GM18508 (cell line): ENCODE results near the gene OR1E1.
"Not testable (repeated sequence)": the region's sequence is repeated elsewhere in the genome, so short reads cannot be mapped to it uniquely, and the experiment has no call there.

Source experiments
- ATAC-seq: cut with Tn5 transposase; IDR thresholded peaks from one replicate; pipeline ENCODE4 v1.9.1; 2021; ENCODE audit warnings: moderate number of reproducible peaks; ENCODE audit not compliant: insufficient read depth, unreplicated experiment

The OR1E1 gene, protein sequence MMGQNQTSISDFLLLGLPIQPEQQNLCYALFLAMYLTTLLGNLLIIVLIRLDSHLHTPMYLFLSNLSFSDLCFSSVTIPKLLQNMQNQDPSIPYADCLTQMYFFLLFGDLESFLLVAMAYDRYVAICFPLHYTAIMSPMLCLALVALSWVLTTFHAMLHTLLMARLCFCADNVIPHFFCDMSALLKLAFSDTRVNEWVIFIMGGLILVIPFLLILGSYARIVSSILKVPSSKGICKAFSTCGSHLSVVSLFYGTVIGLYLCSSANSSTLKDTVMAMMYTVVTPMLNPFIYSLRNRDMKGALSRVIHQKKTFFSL

DNA sequence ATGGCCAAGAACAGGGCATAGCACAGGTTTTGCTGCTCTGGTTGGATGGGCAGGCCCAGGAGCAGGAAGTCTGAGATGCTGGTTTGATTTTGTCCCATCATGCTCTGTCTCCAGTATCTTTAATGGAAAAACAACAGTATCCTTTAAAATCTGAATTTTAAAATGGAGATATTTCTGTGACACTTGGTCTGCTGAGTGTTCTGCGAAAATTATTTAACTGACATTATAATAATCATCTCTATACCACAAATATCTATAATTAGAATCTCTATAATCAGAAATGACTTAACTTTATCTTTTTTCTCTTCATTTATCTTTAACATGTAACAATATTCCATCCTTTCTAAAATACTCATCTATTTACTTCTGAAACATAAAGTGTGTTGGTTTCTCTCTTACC, at the start of gene OR1E1:
TSS of gene OR1E1 (minus strand) at position 101 of the 400 bp plus-strand sequence. CDS start at position 101, 0 bp downstream.
- ATAC-seq: no peak

DNA sequence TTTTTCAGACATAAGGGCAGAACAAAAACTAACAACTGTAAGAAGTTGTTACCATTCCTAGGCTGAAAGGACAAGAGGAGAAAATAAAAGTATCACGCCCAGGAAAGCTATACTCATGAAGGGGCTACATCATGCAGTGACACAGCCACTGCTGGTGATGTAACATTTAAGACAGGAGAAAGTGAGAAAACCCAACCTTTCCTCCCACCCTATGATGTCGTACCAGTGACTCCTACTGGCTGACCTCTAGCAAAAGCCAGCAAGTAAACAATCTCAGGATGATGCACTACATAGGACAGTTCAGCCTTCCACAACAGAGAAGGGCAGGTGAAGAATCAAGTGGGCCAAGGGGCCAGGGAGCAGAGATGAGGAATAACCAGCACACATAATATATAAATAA, 49.4 kb upstream of the OR1E1 start:
- ATAC-seq: no peak

DNA sequence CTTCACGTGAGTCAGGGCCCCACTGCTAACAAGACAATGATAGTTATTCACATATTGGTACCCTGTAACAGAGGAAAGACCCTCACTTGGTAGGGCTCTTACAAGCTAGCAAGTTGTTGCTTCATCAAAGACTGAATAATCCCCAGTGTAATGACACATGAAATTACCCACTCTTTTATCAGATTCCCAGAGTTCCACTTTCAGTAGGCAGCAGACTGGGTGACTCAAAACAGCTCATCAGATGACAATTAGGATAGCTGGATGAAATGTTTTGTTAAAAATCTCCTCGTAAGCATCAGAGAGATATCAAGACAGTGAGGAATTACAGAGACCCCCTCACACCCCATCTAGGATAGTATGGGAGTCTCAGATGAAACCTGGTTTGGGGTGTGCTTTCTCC, 42.2 kb upstream of the OR1E1 start:
- no peak for ATAC-seq

DNA sequence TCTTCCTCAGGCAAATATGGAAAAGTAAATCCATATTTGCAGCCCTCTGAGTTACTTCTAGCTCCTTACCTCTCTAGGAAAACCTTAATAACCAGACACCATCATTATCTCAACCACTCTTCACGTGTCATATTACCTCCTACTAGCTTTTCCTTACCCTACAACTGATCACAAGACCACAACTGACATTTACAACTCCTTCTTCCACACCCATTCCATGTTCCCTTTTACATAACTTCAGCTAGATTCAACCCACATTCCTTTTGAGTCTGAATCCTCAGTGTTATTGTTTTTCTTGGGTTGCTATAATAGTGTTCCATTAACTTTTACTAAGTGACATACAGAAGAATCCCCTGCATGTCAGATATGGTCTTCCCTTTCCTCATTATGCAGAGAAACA, 40.2 kb upstream of the OR1E1 start:
- no peak for ATAC-seq

DNA sequence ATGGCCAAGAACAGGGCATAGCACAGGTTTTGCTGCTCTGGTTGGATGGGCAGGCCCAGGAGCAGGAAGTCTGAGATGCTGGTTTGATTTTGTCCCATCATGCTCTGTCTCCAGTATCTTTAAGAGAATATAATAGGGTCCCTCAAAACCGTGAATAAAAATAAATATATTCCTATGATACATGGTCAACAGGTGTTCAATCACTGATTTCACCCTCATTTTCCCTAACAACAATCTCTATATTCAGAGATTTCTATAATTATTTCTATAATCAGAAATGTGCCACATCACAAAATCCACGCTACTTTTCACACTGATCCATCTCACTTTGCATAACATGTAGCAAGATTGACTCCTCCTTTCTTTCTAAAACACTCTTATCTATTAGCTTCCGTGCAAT, 35.5 kb upstream of the OR1E1 start, which contains the start of gene OR1E2:
TSS of gene OR1E2 (minus strand) at position 101 of the 400 bp plus-strand sequence. CDS start at position 101, 0 bp downstream.
- no peak for ATAC-seq

DNA sequence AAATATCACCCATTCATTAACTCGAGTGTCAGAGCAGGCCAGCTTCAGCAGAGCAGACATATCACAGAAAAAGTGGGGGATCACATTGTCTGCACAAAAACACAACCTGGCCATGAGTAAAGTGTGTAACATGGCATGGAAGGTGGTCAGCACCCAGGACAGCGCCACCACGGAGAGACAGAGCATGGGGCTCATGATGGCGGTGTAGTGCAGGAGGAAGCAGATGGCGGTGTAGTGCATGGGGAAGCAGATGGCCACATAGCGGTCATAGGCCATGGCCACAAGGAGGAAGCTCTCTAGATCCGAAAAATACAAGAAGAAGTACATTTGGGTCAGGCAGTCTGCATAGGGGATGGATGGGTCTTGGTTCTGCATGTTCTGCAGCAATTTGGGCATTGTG, 35.0 kb upstream of the OR1E1 start:
- not testable (repeated sequence) for ATAC-seq

DNA sequence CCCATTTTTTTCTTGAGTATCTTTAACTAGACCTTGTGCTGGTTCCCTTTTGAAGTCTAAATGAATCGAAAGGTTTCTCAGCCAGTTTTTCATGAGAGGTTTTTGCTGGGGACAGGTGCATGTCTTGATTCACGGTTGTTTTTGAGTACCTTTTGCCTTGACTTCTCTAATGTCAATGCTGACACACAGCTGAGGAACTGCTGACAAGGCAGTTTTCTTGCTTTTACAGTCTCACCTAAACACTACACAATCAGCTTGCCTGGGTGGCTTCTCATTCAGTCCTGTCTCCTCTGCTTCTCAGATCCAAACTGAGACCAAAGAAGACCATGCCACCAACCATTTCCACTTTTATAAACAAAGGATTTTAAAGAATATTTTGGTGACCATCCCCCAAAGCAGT, 20.0 kb upstream of the OR1E1 start:
- no peak for ATAC-seq

DNA sequence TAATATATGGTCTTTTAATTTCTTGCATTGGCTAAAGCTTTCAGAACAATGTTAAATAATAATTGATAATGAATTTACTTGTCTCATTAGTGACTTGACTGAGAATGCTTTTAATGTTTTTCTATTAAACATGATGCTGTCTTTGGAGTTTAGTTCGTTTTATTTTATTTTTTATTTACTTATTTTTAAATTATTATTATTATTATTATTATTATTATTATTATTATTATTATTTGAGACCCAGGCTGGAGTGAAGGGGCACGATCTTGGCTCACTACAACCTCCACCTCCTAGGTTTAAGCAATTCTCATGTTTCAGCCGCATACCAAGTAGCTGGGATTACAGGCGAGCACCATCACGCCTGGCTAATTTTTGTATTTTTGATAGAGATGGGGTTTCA, 17.4 kb upstream of the OR1E1 start:
- no peak for ATAC-seq

DNA sequence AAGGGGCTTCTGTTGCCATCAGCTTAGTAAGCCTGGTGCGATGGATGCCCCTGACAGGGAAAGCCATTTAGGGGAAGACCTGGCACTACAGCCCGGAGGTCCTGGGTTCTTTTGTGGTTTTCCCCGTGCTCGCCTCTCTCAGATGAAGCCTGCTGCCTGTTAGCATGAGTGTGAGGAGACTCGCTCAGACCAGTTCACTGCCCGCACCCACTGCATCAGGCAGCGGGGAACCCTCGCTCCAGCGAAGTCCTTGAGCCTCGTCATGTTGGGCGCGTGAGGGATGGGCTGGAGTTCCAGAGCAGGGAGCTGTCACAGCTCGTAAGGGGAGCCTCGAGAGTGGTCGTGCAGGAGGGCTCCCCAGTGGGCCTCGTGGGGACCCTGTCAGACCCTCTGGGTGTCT, 14.0 kb upstream of the OR1E1 start:
- ATAC-seq: not testable (repeated sequence)

DNA sequence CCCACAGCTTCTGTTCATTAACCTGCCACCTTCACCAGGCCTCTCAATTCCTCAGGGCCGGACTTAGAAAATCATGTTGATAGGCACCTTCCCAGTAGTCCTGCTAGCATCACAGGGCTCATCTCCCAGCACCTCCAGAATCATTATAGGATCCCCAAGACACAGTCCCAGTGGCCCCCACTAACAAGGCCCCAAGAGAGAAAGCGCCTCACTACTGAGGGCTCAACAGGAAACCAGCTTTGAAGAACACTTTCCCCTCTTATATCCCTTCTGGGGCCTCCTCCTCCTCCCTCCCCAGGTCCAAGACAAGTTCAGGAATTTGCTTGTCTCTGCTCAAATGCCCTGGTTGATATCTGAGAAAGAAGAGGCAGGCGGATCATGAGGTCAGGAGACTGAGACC, 12.9 kb upstream of the OR1E1 start, which contains the start of gene OR3A3:
TSS of gene OR3A3 (plus strand) at position 301 of the 400 bp plus-strand sequence.
- no peak for ATAC-seq

DNA sequence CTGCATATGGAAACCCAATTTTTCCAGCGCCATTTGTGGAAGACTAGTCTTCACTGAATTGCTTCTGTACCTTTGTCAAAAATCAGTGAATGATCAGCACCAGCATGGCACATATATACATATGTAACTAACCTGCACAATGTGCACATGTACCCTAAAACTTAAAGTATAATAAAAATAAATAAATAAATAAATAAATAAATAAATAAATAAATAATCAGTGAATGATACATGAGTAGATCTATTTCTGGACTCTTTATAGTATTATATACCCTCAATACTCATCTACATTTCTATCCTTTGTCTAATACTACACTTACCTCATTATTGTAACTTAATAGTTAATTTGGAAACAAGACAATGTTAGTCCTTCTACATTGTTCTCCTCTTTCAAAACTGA, 5.6 kb upstream of the OR1E1 start:
- not testable (repeated sequence) for ATAC-seq

DNA sequence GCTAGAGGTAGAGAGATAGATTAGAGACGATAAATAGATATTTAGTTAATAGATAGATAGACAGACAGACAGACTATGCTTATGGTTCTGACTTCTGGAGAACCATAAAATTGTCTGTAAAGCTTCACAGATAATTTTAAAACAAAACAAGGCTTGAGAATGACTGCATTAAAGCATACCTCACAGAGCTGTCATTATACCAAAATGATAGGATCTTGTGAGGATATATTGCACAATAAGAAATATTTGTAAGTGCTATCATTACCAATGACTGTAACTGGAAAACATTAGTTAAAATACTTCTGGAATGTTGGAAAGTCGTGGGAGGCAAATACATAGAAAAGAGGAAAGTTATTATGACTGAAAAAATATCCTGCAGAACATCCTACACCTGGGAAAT, 3.6 kb upstream of the OR1E1 start:
- ATAC-seq: no peak

DNA sequence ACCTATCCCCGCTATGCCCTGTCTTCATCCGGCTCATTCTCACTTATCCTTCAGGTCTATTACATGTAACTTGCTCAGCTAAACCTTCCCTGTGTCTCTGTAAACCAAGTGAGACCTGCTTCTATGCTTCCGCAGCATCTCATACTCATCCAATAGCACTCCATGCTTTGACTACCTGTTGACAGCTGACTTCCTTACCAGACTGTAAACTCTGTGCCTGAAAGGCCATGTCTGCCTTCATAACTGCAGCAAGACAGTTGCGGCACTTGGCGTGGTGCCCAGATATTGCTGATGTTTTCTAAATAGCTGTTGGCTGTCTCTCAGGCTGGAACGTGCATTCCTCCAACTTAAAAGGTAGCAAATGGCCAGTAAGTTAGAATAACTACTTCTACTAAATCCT, 1.8 kb upstream of the OR1E1 start:
- no peak for ATAC-seq

DNA sequence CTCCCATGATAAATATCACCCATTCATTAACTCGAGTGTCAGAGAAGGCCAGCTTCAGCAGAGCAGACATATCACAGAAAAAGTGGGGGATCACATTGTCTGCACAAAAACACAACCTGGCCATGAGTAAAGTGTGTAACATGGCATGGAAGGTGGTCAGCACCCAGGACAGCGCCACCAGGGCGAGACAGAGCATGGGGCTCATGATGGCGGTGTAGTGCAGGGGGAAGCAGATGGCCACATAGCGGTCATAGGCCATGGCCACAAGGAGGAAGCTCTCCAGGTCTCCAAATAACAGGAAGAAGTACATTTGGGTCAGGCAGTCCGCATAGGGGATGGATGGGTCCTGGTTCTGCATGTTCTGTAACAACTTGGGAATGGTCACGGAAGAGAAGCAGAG, 409 bp downstream of the OR1E1 start:
- ATAC-seq: not testable (repeated sequence)

DNA sequence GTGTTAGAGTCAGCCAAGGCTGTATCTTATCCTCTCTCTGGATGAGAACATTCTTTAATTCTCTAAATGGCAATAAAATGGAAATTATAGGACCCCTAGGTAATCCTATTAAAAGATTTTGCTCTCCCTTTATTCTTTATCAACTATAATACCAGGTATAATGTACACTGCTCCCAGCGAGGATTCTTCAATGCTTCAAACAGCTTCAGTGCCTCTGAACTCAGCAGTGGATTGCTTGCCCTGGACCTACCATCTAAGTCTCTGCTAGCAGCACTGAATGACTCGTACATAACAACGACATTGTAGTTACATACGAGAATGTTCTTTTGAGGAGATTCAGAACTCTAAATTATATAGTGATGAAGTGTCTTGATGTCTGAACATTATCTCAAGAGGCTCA, 8.4 kb downstream of the OR1E1 start:
- no peak for ATAC-seq

DNA sequence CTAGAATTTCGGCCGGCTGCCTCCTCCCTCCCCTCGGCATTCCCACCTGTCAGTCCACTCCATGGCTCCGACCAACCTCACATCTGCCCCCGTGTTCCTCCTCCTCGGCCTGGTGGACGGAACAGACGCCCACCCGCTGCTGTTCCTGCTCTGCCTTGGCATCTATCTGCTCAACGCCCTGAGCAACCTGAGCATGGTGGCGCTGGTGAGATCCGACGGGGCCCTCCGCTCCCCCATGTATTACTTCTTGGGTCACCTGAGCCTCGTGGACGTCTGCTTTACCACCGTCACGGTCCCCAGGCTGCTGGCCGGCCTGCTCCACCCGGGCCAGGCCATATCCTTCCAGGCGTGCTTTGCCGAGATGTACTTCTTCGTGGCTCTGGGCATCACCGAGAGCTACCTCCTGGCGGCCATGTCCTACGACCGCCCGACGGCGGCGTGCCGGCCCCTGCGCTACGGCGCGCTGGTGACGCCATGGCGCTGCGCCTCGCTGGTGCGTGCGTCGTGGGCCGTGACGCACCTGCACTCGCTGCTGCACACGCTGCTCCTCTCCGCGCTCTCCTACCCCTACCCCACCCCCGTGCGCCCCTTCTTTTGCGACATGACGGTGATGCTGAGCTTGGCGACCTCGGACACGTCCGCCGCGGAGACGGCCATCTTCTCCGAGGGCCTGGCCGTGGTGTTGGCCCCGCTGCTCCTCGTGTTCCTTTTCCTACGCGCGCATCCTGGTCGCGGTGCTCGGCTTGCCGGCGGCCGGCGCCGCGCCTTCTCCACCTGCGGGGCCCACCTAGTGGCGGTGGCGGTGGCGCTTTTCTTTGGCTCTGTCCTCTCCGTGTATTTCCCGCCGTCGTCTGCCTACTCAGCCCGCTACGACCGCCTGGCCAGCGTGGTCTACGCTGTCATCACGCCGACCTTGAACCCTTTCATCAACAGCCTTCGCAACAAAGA, 12.1 kb downstream of the OR1E1 start, which contains the start of gene OR3A2:
TSS of gene OR3A2 (minus strand) at position 440 of the 948 bp plus-strand sequence.
- no peak for ATAC-seq

DNA sequence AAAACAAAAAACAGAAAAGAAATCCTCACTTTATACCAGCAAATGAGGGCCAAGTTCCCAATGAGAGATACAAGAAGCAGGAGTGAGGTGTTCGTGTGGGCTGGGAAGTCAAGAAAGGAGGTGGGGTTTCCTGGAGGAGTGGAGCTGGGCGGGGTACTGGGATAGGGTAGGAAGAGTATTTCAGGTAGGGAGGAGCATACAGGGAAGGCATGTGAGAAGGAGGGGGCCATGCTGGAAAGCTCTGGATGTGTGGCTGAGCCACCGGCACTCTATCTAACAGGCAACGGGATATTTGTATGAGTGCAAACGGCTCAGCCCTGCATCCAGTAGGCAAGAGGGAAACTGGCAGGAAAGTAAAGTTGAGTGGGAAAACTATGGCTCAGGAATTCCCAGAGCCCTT, 16.3 kb downstream of the OR1E1 start:
- no peak for ATAC-seq

DNA sequence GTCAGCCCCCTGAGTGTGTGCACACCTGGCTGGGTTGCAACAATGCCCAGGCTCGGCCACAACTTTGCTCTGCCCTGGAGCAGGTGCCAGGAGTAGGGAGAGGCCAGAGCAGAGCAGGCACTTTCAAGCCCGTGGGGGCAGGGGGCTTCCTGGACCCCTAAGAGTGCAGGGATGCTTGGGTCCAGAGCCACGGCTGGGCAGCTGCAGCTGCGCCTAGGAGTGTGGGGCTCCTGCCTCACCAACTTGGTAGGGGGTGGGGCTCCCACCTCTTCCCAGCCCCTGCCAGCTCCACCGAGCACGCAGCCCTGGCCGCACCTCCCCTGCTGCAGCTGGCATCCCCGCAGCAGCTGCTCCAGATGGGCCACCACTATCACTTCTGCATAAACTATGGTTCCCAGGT, 19.9 kb downstream of the OR1E1 start:
- no peak for ATAC-seq

DNA sequence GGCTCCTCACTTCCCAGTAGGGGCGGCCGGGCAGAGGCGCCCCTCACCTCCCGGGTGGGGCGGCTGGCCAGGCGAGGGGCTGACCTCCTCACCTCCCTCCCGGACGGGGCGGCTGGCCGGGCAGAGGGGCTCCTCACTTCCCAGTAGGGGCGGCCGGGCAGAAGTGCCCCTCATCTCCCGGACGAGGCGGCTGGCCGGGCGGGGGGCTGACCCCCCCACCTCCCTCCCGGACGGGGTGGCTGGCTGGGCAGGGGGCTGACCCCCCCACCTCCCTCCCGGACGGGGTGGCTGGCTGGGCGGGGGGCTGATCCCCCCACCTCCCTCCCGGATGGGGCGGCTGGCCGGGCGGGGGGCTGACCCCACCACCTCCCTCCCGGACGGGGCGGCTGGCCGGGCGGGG, 27.0 kb downstream of the OR1E1 start:
- not testable (repeated sequence) for ATAC-seq
